ENCODE results near the gene INAFM2. TPM values are rescaled to one million over a fixed set of nuclear protein-coding genes. Genes with fewer than 3 reads are reported as not detected.

The INAFM2 gene
- total and polyA plus RNA-seq, 2 experiments from 2014 or later: 13.7 to 19.5 TPM

DNA sequence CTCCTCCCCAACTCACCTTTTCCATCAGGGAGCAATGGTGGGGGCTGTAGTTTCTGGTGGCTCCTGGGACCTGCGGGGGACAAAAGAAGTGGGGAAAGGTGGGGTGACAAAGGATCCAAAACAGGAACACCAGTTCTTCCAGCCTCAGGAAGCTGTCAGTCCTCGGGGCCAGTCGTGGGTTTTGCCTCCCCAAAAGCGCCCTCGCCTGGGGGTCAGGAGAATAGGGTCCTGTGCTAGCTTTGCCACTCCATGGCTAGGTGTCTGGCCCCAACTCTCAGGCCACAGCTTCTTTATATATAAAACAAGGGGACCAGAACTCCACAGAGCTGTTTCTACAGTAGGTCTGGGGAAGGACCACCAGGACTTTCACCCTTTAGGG lies 13.2 kb downstream of the INAFM2 start:
- H3K36me3 ChIP-seq (replicated peaks; ENCODE audit: insufficient read depth, low read depth): no peaks in the 10 kb centered on the region
- H3K4me1 ChIP-seq (ENCODE audit: insufficient read depth): peaks cover 49% of the 10 kb centered on the region
- whole genome bisulfite sequencing (ENCODE audit: low lambda C conversion rate, missing lambda C conversion rate): 42% methylated on average over 5 of the region's 5 CpGs
- TF ChIP-seq, protein P1, sequence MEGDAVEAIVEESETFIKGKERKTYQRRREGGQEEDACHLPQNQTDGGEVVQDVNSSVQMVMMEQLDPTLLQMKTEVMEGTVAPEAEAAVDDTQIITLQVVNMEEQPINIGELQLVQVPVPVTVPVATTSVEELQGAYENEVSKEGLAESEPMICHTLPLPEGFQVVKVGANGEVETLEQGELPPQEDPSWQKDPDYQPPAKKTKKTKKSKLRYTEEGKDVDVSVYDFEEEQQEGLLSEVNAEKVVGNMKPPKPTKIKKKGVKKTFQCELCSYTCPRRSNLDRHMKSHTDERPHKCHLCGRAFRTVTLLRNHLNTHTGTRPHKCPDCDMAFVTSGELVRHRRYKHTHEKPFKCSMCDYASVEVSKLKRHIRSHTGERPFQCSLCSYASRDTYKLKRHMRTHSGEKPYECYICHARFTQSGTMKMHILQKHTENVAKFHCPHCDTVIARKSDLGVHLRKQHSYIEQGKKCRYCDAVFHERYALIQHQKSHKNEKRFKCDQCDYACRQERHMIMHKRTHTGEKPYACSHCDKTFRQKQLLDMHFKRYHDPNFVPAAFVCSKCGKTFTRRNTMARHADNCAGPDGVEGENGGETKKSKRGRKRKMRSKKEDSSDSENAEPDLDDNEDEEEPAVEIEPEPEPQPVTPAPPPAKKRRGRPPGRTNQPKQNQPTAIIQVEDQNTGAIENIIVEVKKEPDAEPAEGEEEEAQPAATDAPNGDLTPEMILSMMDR (IDR thresholded peaks at IDR 0.05; ENCODE audit: poor library complexity): no peak
- no peak overlapping the region for H3K27ac ChIP-seq
- DNase-seq (ENCODE audit: low spot score): no peak
- no peaks in the 10 kb centered on the region for H4K20me1 ChIP-seq (ENCODE audit: insufficient read depth, poor library complexity, severe bottlenecking)
- no peaks in the 10 kb centered on the region for H3K79me2 ChIP-seq
- H3K9me2 ChIP-seq (replicated peaks; ENCODE audit: insufficient read depth): no peaks in the 10 kb centered on the region
- H3K4me3 ChIP-seq: no peak overlapping the region
- no peaks in the 10 kb centered on the region for H3K9me3 ChIP-seq (ENCODE audit: low read depth)
- no peak overlapping the region for H3K4me2 ChIP-seq
- H2AFZ ChIP-seq: no peak overlapping the region
- no peaks in the 10 kb centered on the region for H3K27me3 ChIP-seq

DNA sequence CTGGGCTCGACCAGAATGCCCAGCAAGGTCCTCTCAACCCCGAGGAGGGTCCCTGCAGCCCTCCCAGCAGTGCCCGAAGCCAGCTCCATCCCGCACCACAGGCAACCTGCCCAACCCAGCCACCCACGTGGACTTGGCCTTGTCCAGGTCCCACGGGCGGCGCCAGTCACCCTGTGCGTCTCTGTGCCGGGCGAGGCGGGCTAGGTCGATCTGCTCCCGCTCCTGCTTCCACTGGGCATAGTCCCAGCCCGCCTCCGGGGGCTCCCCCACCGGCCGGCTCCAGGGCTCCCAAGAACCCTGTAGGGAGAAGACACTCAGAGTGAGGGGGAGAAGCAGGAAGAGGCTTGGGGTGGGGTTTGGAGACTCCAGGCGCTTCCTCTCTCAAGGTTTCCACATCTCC lies 14.1 kb downstream of the INAFM2 start:
- H3K4me2 ChIP-seq: peak overlapping the region; percentile 52
- H3K36me3 ChIP-seq (replicated peaks; ENCODE audit: insufficient read depth, low read depth): no peaks in the 10 kb centered on the region
- 78% methylated on average over 14 of the region's 19 CpGs for WGBS (ENCODE audit: low lambda C conversion rate, missing lambda C conversion rate)
- DNase-seq (ENCODE audit: low spot score): no peak
- H3K9me2 ChIP-seq (replicated peaks; ENCODE audit: insufficient read depth): no peaks in the 10 kb centered on the region
- TF ChIP-seq, protein P1 (IDR thresholded peaks at IDR 0.05; ENCODE audit: poor library complexity): no peak
- no peak for TF ChIP-seq EZH2phosphoT487 (IDR thresholded peaks at IDR 0.05; ENCODE audit: low read depth, severe bottlenecking, unreplicated experiment)
- TF ChIP-seq EZH2 (IDR thresholded peaks at IDR 0.05; ENCODE audit: borderline replicate concordance): no peak
- H3K9me3 ChIP-seq (ENCODE audit: low read depth): no peaks in the 10 kb centered on the region
- H3K4me3 ChIP-seq: no peak overlapping the region
- H3K27ac ChIP-seq: no peak overlapping the region
- no peaks in the 10 kb centered on the region for H3K79me2 ChIP-seq
- H3K27me3 ChIP-seq: no peaks in the 10 kb centered on the region
- H2AFZ ChIP-seq: no peak overlapping the region
- peaks cover 50% of the 10 kb centered on the region for H3K4me1 ChIP-seq (ENCODE audit: insufficient read depth)
- no peaks in the 10 kb centered on the region for H4K20me1 ChIP-seq (ENCODE audit: insufficient read depth, poor library complexity, severe bottlenecking)

DNA sequence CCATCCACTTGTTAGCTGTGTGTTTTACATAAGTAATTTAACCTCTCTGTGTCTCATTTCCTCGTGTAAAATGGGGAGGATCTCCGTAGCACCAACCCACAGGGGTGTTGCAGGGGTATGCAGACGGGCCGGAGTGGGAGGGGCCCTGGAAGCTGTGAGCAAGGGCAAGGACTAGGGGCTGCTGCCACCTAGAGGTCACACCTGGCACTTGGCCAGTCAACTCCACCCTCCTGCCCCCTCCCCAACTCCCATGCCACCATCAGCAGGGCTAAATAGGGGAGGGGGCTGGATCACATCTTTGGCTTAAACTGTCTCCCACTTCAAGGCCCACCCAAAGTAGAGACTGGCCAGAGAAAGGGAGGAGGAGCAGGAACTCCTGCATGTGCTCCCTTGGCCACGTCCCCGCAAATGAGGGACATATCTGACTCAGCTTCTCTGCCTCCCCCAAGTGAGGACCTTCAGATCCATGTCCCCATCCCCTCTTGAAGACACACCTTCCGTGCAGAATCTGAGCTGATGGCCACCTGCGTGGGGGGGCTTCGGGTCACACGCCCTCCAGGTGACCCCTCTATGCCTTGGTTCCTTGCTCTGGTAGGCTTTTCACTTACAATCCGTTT lies 14.7 kb downstream of the INAFM2 start:
- no peaks in the 10 kb centered on the region for H3K79me2 ChIP-seq
- no peak overlapping the region for H3K4me3 ChIP-seq
- H3K9me2 ChIP-seq (replicated peaks; ENCODE audit: insufficient read depth): no peaks in the 10 kb centered on the region
- H4K20me1 ChIP-seq (ENCODE audit: insufficient read depth, poor library complexity, severe bottlenecking): no peaks in the 10 kb centered on the region
- H3K27ac ChIP-seq: no peak overlapping the region
- H3K4me2 ChIP-seq: peak overlapping the region; percentile 52
- no peaks in the 10 kb centered on the region for H3K36me3 ChIP-seq (replicated peaks; ENCODE audit: insufficient read depth, low read depth)
- WGBS (ENCODE audit: low lambda C conversion rate, missing lambda C conversion rate): 44% methylated on average over 11 of the region's 11 CpGs
- TF ChIP-seq, protein P1 (IDR thresholded peaks at IDR 0.05; ENCODE audit: poor library complexity): peak; percentile 83
- no peak for TF ChIP-seq EZH2 (IDR thresholded peaks at IDR 0.05; ENCODE audit: borderline replicate concordance)
- peaks cover 55% of the 10 kb centered on the region for H3K4me1 ChIP-seq (ENCODE audit: insufficient read depth)
- H3K27me3 ChIP-seq: no peaks in the 10 kb centered on the region
- DNase-seq (ENCODE audit: low spot score): peak; percentile 87
- no peaks in the 10 kb centered on the region for H3K9me3 ChIP-seq (ENCODE audit: low read depth)
- H2AFZ ChIP-seq: no peak overlapping the region

Measured in hepatocyte (in vitro differentiated cells).